CD4-positive, alpha-beta T cell treated with Interleukin-4 for 1 hour (primary cell): ENCODE data around the gene FAM43B.
A peak's percentile ranks its signal among the peaks of the same experiment; 100 is the strongest.

Experiments
- DNase-seq, 2 donors: peaks; one replicate each; pipeline ENCODE4 v3.0.0-alpha.2; 2020 to 2022

Gene FAM43B

DNA sequence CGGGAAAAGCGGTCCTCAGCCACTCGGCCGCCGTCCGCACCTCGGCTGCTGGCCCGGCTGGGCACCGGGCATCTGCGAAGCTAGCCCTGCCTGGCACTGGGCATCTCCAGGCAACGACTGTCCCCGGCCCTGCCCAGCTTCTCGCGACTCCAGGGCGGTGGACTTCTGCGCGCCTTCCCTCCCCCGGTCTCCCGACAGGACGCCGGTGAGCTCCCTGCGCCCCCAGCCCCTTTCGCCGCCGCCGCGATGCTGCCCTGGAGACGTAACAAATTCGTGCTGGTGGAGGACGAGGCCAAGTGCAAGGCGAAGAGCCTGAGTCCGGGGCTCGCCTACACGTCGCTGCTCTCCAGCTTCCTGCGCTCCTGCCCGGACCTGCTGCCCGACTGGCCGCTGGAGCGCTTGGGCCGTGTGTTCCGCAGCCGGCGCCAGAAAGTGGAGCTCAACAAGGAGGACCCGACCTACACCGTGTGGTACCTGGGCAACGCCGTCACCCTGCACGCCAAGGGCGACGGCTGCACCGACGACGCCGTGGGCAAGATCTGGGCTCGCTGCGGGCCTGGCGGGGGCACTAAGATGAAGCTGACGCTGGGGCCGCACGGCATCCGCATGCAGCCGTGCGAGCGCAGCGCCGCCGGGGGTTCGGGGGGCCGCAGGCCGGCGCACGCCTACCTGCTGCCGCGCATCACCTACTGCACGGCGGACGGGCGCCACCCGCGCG, 514 bp downstream of the FAM43B start:
- no peak for DNase-seq

DNA sequence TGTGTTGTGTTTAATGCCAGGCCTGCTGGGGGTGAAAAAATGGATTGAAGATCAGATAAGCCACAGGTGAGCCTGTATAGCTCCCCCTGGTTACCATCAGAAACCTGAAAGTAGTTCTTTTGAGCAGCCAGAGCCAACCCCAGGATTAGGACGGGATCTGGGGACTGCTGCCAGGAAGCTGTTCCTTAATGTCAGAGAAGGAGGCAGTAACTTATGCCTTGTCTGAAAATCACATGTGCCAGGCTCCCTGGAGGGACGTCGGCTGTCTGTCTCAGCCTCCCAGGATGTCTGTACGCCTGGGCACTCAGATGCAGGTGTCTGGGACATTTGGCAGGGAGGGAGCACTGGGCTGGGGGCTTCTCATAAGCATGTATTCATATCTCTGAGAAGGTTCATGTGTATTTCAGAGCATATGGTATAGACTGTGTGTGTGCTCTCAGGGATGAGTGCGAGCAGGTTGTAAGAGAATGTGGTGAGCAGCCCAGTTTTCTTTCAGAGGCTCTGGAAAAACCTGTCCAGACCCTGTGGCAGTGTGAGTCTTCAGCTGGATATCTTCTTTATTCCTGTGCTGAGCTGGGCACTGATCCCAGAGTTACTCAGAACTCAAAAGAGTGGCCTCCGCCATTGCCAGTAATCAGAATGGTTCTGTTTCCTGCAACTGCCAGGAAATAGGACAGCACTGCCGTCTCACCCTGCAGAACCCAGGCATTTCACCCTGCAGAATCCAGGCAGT, 2.8 kb downstream of the FAM43B start:
- DNase-seq = no peak

DNA sequence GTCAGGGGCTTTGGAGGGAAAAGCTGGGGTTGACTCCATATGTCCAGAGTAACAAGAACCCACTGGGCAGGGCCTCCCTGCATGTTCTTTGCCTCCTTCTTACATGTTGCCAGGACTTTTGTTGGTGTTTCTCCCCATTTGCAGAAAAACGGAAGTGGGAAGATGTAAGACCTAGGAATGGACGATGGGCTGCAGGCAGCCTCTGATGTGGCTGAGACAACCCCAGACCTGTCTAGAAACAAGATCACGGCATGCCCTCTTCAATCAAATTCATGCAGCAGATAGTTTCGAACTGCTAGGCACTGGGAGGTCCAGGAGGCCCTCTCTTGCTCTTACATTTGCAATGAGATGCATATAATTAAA, 3.4 kb downstream of the FAM43B start:
- DNase-seq = no peak

DNA sequence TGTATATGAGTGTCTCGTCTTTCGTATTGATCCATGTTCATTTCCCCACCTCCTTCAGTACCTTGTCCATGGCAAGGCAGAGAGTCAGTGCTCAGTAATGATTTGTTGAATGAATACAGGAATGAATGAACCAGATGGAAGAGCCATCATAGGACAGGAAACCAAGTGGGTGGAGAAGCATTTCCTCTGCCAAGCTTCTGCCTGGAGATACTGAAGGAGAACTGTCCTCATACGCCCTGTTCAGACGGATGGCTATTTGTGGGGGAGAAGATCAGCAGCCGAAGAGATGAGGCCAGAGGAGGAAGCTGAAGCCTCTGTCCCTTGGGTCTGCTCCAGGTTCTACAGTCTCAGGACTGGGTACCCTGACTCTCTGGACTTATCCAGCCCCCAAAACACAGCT, 5.8 kb downstream of the FAM43B start:
- no peak for DNase-seq

DNA sequence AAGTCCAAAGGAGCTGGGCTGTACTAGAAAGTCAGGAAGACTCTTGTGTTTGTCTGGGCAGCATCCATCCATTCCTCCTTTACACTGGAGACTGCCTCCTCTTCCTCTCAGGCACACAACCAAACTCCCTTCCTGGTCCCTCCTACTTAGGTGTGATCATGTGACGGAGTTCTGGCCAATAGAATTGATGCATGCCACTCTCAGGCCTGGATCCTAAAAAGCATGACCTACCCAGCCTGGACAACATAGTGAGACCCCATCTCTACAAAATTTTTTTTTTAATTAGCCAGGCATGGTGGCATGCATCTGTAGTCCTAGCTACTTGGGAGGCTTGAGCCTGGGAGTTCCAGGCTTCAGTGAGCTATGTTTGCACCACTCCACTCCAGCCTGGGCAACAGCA, 8.6 kb downstream of the FAM43B start:
- DNase-seq = no peak

DNA sequence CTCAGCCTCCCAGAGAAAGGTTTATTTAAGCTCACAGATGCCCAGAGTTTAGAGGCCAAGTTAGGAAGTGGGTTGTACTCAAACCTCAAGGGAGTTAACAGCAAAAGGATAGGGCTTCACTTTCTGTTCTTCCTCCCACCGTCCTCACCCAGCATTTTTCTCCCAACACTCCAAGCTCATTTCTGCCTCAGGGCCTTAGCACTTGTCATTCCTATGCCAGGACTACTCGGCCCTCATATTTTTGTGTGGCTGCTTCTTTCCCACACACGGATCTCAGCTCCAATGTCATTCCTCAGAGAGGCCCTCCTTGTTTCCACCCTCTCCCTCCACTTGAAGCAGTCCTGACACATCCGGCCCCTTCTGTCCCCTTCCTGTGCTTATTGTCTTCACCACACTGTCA, 12.9 kb downstream of the FAM43B start:
- no peak for DNase-seq

DNA sequence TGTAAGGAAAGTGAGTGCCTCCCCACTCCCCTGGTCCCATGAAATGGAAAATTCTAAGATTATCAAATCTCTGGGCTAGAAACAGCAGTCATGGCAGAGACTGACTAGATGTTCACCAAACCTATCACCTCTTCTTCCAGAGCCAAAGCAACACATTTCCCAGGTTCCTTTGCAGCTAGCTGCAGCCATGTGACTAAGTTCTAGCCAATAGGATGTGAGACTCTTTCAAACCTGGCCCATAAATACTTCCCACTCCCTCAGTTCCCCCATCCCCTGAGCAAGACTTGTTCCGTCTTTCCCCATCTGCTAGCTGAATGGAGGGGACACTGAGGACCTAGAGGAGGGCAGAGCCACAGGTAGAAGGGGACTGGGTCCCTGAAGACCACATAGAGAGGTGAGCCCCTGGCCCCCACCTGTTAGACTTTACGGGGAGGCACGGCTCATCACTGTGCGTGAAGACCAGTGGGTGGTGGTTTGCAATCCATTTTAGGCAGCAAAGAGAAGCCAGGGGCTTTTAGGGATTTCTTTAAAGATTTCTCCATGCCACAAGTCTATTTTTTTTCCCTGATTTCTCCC, 17.2 kb downstream of the FAM43B start:
- DNase-seq = no peak

DNA sequence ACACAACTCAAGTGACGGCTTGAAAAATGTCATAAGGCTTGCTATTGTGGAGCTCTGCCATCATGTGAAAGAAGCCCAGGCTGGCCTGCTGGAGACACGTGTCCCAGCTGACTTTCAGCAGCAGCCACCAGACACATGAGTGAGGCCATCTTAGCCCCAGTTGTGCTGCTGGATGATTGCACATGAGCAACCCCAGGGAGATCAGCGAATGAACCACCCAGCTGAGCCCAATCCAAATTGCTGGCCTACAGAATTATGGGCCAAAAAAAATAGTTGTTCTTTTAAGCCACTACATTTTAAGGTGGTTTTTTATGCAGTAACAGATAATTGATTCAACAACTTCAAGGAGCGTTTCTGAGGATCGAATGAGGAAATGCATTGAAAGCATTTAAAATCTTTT, 19.1 kb downstream of the FAM43B start:
- DNase-seq = no peak

DNA sequence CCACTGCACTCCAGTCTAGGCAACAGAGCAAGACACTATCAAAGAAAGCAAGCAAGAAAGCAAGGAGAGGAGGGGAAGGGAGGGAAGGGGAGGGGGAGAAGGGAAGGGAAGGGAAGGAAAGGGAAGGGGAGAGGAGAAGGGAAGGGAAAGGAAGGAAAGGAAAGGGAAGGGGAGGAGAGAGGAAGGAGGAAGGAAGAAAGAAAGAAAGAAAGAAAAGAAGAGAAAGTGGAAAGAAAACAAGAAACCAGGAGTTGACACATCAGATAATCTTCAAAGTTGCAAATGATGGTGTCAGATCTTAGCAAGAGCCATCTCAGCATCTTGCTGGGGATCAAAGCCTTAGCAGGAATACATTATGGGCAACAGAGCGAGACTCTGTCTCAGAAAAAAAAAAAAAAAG, 21.6 kb downstream of the FAM43B start:
- DNase-seq = no peak

DNA sequence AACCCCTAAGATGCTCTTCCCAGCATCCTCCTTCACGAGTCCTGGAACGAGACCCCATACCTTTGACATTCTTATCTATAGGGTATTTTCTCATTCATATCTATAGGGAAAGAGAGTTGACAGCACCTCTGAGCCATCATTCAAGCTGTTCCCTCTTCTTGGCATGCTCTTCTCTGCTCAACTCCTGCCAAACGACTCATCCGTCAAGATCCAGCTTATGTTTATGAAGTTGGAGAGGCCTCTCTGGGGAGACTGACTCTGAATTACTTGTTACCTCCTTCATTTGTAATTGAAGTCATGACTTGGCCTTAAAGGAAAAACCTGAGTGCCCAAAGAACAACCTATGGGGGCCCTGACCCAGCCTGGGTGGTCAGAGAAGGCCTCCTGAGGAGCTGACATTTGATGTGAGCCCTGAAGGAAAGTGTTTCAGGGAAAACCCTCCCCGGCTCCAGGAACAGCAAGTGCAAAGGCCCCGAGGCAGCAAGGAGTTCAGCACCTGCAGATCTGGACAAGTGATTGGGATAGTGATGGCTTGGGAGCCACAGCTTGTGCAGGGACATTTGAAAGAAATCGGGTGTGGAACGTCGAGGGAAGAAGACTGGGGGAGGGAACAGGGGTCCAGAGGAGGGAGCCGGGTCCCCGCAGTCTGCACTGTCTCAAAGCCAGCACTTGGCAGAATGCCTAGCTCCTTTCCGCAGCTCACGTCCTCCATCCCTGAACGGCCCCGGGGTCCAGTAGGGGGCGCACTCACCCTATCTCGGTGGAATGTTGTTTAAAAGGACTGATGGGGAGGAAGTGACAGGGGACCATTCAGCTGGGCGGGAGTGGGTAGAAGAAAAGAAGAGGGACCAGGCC, 22.5 kb downstream of the FAM43B start:
- DNase-seq = peak; percentile 47 to 71

DNA sequence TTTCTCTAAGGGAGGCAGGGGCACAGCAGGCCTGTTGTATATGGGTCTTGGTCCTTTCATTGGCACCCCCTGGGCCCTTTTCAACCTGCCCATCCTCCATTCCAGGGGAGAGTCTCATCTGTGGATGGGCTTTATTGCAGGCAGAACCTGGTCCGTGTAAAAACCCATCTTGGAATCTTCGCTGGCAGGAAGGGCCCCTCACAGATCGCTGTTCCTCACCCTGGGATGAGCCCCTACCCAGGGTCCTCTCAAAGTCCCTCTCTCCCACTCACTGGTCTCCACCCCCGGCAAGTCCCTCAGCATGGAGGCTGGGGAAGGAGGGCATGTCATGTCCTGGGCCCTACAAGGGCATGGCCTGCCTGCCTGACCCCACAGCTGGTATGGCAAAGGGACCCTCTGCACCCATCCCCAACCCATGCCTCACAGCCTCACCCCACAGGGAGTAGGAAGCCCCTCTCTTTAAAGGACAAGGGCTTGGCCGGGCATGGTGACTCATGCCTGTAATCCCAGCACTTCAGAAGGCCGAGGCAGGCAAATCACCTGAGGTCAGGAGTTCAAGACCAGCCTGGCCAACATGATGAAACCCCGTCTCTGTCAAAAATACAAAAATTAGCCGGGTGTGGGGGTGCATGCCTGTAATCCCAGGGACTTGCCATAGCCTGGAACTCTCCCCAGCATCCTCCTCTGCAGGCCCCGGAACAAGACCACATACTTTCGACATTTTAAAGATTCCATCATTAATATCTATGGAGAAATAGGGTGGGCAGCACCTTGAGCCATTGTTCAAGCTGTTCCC, 23.4 kb downstream of the FAM43B start:
- DNase-seq = no peak

DNA sequence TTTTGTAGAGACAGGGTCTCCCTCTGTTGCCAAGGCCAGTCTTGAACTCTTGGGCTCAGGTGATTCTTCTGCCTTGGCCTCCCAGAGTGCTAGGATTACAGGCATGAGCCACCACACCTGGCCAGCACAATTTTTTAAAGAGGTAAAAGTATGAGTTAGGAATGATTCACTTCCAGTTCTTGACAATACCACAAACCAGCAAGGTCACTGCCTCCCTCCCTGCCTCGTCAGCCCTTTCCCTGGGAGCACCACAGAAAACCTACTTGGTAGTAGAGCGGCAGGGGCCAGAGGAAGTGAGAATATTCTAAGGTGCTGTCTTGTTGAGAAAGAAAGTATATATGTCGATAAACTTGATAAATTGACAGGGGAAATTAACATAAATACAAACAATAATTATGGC, 25.7 kb downstream of the FAM43B start:
- DNase-seq = no peak

DNA sequence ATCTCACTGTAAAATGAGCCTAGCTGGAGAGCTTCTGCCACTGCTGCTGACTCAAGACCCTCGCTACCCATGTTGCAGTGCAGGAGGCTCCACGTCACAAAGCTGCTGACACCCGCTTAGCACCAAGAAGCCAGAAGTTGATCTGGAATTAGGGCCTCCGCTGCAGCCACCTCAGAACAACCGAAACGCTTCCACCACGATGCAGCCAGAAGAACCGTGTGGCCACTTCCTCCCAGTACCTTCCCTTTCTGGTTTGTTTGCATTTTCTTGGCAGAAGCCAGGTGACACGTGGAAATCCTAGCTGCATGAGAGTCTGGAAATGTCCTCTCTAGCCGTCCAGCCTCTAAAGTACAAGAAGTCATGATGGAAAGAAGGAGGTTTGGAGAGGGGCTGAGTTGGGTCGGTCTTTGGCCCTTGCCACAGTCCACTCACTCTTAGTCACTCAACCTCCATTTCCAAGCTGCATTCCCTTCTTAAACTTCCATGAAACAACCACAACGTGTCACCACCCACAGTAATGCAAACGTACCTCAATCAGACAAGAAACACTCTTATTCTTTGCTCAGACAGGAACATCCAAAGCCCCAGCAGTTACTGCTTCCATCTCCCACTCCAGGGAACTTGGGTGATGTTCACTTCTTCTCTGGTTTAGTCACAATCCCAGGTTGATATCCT, 26.5 kb downstream of the FAM43B start:
- no peak for DNase-seq

DNA sequence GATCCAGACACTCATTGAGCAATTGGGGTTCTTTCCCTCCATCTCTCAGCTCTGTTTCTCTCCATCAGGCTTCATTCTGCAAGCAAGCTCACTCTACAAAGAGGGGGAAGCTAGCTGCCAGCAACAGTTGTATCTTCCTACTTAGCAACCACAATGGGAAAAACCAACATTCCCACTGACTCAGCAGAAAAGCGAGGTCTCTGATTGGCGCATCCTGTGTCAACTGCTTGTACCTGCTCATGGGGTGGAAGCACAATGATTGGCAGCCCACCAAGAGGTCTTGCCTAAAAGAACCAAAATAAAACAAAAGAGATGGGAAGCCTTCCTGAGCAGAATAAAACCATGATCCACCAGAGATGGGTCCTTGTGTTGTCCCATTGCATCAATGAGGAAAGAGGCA, 32.5 kb downstream of the FAM43B start:
- DNase-seq = no peak

DNA sequence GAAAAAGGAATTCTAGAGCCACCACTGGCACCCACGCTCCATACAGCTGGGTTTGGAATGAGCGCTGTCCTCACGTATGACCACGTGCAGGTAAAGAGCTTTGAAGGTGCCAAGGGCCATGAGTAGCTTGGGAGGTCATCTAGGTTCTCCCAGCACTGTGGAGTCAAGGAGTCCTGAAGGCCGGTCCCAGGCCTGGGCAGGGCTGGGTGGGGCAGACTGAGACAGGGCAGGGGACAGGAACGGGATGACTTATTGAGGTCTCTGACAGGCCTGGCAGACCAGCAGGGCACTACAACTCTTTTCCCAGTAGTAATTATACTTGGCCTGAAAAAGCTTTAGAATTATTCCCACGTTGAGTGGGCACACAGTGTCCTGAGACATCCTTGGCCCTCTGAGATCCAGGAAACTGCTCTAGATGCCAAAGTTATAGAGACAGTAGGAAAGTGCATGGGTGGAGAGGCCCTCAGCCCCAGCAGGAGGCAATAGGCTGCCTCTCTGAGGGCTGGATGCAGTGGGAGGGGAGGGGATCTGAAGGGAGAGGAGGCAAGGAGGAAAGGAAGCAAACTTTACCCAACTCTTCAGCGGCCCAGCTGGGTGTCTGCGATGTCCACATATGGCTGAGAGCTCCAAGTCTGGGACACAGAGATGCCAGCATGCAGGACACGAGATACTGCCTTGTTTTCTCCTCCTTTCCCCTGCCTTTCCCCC, 34.7 kb downstream of the FAM43B start:
- DNase-seq = no peak

DNA sequence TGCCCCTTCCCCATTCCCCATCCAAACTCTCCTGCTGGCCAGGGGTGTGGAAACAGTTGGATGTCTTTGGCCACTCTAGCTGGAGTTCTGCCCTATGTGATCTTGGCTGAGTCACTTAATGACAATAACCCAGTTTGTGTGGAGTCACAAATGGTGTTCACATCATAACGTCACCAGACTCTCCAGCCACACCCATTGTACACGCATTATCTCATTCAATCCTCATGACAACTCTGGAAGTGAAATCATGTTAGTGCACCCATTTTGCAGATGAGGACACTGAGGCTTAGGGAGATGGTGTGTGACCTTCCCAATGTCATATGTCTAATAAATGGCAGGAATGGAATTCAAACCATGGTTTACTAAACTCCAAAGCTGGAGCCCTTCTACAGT, 35.3 kb downstream of the FAM43B start:
- DNase-seq = no peak

DNA sequence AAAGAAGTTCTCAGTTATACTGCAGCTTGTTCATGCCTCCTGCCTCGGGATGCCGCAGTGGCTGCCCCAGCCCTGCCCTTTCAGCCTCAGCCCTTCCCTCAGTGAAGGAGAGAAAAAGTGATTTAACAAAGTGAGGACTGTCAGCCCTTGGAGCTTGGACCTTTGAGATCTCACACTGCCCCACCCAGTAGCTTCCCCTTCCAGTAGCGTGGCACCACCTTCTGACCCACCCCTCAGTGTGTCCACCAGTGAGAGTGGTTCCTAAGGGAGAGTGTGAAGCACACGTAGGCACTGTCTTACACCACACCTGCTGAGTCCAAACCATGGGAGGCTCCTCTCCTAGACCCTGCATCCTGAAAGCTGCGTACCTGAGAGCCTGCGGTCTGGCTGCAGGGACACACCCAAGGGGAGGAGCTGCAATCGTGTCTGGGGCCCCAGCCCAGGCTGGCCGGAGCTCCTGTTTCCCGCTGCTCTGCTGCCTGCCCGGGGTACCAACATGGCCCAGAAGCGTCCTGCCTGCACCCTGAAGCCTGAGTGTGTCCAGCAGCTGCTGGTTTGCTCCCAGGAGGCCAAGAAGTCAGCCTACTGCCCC, 36.4 kb downstream of the FAM43B start, which contains the start of gene CDA:
Gene CDA, plus strand, starts transcription at position 464 of the 592 bp plus-strand sequence. Its CDS starts 33 bp downstream, at position 497.
- DNase-seq = peak in 1 of 2 donors; percentile 23

DNA sequence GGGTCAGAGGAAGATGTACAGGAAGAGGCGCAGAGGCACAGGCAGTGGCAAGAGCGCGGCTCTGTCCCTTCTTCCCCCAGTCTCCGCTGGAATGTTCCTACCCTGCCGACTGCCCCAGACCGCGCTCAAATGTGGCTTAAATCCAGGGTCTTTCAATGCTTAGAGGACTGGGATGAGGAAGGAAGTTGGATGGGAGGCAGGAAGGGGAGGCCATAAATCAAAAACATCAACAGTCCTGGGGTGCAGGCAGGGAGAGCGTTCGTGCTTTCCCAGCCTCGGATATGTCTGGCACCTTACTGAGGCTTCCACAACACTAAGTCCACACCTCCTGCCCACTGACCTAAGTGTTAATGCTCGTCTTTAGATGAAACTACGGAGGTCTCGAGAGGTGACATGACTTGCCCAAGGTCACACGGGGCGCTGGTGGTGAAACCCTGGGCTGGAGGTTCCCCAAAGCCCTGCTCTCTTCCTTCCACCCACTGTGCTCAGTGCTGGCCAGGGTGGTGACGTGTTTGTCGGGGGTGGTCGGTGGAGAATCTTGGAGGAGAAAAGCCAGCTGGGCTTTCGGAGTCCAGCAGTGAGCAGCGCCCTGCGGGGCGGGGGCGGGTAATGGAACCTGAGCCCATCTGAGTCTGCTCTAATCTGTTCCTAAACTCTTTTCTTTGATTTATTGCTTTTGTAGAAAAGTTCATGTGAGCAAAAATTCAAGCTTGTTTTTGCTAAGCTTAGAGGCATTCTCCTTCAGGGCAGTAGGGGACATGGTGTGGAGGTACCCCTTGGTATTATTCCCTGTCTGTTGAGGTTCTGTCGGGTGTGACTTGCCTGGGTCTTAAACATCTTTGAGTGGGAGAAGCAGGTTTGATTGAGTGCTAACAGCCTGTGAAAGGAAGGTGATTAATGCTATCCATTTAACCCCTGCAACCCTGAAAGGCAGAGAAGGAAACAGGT, 37.2 kb downstream of the FAM43B start:
- peak in 1 of 2 donors; percentile 29 for DNase-seq

DNA sequence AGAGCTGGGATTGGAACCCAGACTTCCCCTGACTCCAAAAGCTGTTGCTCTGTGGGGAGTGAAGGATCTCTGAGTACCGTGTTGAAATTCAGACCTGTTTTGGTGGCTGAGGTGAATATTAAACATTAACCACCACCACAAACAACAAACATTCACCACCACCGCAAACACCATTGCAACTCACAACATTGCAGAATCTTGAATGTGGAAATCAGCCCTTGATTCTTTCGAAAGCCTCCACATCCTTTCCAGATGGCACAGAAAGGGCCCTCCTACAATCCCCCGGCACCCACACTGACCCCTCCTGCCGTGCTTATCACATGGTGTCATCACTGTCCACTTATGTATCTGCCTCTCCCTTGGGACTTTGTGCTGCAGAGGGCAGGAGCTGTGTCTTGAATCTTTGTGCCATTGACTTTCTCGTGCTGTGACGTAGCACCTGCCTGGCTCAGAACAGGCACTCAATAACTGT, 38.0 kb downstream of the FAM43B start:
- DNase-seq = peak in 1 of 2 donors; percentile 53
